Suprapubic skin (tissue), 3 donors: Measurements from ENCODE around the gene NAP1L4.

Source experiments
- POLR2AphosphoS5 ChIP-seq, 3 donors: sonication (generic); formaldehyde crosslinking; IDR thresholded peaks; one replicate each; pipeline ENCODE4 v1.6.1; 2017; ENCODE audit warnings: antibody characterized with exemption in 3 of 3
- TF ChIP-seq, protein P1 (sequence below), 2 donors: fragments of 200-600 bp in 1 of 2; fragments of 450-650 bp in 1 of 2; sonication (generic) in 1 of 2; IDR thresholded peaks; one replicate each; pipeline ENCODE4 v1.5.1; 2016 to 2019; ENCODE audit warnings: antibody characterized with exemption in 2 of 2, mild to moderate bottlenecking in 1 of 2, moderate library complexity in 1 of 2

DNA sequence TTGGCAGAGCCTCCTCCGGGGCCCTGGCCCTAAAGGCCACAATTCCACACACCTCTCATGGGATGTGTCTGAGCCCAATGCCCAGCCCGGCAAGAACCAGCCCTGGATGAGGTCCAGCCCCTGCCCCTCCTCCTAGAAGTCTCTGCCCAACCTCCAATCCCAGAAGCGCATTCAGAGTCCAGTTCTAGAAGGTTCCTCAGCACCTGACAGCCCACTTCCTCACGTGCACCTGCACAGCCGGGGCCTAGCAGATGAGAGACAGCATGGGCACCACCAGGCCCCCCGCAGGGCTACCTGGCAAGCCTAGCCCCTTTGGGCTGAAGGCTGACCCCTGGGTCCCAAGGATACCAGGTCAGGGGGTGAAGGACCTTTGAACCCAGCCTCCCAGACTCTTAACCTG, 95.1 kb downstream of the NAP1L4 start:
- TF ChIP-seq, protein P1, sequence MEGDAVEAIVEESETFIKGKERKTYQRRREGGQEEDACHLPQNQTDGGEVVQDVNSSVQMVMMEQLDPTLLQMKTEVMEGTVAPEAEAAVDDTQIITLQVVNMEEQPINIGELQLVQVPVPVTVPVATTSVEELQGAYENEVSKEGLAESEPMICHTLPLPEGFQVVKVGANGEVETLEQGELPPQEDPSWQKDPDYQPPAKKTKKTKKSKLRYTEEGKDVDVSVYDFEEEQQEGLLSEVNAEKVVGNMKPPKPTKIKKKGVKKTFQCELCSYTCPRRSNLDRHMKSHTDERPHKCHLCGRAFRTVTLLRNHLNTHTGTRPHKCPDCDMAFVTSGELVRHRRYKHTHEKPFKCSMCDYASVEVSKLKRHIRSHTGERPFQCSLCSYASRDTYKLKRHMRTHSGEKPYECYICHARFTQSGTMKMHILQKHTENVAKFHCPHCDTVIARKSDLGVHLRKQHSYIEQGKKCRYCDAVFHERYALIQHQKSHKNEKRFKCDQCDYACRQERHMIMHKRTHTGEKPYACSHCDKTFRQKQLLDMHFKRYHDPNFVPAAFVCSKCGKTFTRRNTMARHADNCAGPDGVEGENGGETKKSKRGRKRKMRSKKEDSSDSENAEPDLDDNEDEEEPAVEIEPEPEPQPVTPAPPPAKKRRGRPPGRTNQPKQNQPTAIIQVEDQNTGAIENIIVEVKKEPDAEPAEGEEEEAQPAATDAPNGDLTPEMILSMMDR (IDR thresholded peaks at IDR 0.05): no peak
- TF ChIP-seq POLR2AphosphoS5 (IDR thresholded peaks at IDR 0.05): no peak
